ENCODE data around the gene NFIX. TPM values are rescaled to one million over a fixed set of nuclear protein-coding genes. Genes with fewer than 3 reads are reported as not detected.

Gene NFIX
- total and polyA plus RNA-seq, 9 of the 15 experiments (the other 6 are each of a cell fraction or from before 2014, with no cell fraction given) = 0.28 to 26.8 (median 5.4) TPM

DNA sequence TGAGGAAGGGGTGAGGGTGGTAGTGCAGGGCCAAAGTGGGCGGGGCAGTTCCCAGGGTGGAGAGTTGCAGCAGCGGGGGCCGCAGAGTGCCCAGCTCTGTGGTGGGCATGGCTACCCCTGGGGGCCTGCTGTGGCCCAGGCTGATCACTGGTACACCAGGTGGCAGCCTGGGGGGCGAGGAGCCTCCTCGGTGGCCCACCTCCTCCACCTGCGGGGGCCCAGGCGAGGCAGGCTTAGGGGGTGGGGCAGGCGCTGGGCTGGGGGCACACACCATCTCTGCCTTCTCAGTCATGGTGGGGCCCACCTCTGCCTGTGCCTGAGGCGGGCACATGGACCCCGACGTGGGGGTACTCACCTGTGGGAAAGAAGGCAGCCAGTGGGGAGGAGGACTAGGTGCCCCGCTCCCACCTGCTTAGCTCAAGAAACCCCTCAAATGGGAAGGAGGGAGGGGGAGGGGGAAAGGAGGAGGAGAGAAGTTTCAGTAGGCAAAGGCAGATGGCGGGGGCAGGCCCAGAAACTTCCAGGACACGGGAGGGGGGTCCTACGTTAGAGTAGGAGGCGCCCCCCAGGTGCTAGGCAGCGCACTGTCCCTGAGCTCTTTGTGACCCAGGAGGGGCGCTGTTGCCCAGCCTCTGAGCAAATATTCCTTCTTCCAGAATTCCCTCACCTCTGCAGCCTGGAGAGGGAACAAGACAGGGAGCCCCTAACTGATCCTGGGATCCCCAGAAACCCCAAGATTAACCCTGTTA lies 105.7 kb downstream of the NFIX start (continued):
- TF ChIP-seq ZNF175 (CRISPR knock-in tag; IDR thresholded peaks at IDR 0.05; ENCODE audit: low read depth) (no peak), CHCHD3 (CRISPR knock-in tag; IDR thresholded peaks at IDR 0.05) (no peak), MTF1 (CRISPR knock-in tag; IDR thresholded peaks at IDR 0.05; ENCODE audit: borderline replicate concordance) (no peak), DIDO1 (tag; IDR thresholded peaks at IDR 0.05; ENCODE audit: low read depth) (no peak), SRF (CRISPR knock-in tag; IDR thresholded peaks at IDR 0.05) (peak in 1 of 2 experiments; percentile 38; a peak in 1 of 4 replicates), NR4A1 (CRISPR knock-in tag; IDR thresholded peaks at IDR 0.05) (no peak), NR4A1 (tag; IDR thresholded peaks at IDR 0.05) (no peak), ZFPM2 (CRISPR knock-in tag; IDR thresholded peaks at IDR 0.05) (no peak), PCBP1 (IDR thresholded peaks at IDR 0.05; ENCODE audit: low read depth, low read length, poor library complexity, severe bottlenecking) (no peak), TCFL5 (CRISPR knock-in tag; conservative IDR thresholded peaks at IDR 0.05) (no peak)
- TF ChIP-seq, protein P1, sequence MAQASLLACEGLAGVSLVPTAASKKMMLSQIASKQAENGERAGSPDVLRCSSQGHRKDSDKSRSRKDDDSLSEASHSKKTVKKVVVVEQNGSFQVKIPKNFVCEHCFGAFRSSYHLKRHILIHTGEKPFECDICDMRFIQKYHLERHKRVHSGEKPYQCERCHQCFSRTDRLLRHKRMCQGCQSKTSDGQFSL (CRISPR knock-in tag; IDR thresholded peaks at IDR 0.05) = no peak
- TF ChIP-seq, protein P1 (tag; IDR thresholded peaks at IDR 0.05) = 0 out of 4 replicates have a peak, but pooled peaks of 1 of the 2 experiments have one; percentile 19
- TF ChIP-seq, protein P2, sequence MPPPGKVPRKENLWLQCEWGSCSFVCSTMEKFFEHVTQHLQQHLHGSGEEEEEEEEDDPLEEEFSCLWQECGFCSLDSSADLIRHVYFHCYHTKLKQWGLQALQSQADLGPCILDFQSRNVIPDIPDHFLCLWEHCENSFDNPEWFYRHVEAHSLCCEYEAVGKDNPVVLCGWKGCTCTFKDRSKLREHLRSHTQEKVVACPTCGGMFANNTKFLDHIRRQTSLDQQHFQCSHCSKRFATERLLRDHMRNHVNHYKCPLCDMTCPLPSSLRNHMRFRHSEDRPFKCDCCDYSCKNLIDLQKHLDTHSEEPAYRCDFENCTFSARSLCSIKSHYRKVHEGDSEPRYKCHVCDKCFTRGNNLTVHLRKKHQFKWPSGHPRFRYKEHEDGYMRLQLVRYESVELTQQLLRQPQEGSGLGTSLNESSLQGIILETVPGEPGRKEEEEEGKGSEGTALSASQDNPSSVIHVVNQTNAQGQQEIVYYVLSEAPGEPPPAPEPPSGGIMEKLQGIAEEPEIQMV (tag; conservative IDR thresholded peaks at IDR 0.05; ENCODE audit: low read depth) = no peak
- TF ChIP-seq, protein P3, sequence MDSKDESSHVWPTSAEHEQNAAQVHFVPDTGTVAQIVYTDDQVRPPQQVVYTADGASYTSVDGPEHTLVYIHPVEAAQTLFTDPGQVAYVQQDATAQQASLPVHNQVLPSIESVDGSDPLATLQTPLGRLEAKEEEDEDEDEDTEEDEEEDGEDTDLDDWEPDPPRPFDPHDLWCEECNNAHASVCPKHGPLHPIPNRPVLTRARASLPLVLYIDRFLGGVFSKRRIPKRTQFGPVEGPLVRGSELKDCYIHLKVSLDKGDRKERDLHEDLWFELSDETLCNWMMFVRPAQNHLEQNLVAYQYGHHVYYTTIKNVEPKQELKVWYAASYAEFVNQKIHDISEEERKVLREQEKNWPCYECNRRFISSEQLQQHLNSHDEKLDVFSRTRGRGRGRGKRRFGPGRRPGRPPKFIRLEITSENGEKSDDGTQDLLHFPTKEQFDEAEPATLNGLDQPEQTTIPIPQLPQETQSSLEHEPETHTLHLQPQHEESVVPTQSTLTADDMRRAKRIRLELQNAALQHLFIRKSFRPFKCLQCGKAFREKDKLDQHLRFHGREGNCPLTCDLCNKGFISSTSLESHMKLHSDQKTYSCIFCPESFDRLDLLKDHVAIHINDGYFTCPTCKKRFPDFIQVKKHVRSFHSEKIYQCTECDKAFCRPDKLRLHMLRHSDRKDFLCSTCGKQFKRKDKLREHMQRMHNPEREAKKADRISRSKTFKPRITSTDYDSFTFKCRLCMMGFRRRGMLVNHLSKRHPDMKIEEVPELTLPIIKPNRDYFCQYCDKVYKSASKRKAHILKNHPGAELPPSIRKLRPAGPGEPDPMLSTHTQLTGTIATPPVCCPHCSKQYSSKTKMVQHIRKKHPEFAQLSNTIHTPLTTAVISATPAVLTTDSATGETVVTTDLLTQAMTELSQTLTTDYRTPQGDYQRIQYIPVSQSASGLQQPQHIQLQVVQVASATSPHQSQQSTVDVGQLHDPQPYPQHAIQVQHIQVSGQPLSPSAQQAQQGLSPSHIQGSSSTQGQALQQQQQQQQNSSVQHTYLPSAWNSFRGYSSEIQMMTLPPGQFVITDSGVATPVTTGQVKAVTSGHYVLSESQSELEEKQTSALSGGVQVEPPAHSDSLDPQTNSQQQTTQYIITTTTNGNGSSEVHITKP (IDR thresholded peaks at IDR 0.05; ENCODE audit: partially characterized antibody) = peak; percentile 66
- TF ChIP-seq, protein P4, sequence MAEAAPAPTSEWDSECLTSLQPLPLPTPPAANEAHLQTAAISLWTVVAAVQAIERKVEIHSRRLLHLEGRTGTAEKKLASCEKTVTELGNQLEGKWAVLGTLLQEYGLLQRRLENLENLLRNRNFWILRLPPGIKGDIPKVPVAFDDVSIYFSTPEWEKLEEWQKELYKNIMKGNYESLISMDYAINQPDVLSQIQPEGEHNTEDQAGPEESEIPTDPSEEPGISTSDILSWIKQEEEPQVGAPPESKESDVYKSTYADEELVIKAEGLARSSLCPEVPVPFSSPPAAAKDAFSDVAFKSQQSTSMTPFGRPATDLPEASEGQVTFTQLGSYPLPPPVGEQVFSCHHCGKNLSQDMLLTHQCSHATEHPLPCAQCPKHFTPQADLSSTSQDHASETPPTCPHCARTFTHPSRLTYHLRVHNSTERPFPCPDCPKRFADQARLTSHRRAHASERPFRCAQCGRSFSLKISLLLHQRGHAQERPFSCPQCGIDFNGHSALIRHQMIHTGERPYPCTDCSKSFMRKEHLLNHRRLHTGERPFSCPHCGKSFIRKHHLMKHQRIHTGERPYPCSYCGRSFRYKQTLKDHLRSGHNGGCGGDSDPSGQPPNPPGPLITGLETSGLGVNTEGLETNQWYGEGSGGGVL (CRISPR knock-in tag; IDR thresholded peaks at IDR 0.05) = no peak
- TF ChIP-seq, protein P5, sequence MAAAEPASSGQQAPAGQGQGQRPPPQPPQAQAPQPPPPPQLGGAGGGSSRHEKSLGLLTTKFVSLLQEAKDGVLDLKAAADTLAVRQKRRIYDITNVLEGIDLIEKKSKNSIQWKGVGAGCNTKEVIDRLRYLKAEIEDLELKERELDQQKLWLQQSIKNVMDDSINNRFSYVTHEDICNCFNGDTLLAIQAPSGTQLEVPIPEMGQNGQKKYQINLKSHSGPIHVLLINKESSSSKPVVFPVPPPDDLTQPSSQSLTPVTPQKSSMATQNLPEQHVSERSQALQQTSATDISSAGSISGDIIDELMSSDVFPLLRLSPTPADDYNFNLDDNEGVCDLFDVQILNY (CRISPR knock-in tag; IDR thresholded peaks at IDR 0.05) = no peak
